HFF-Myc (cell line): ENCODE measurements around the gene FIP1L1.

ENCODE experiments used
- DNase-seq: peaks from one replicate; pipeline ENCODE4 v3.0.0-alpha.2; 2011; ENCODE audit warnings: low read depth; ENCODE audit errors: extremely low read depth
- H3K4me3 ChIP-seq: replicated peaks from 2 replicates; pipeline ENCODE4 v1.5.1; 2011; ENCODE audit warnings: low read depth, mild to moderate bottlenecking, control low read depth, low read length
- CTCF ChIP-seq: IDR thresholded peaks from 2 replicates; pipeline ENCODE4 v1.5.1; 2012; ENCODE audit warnings: mild to moderate bottlenecking, low read depth, low read length, control low read depth; ENCODE audit errors: missing control alignments

The FIP1L1 gene

GRCh38 chr4:53478671-53479456 lies 101.4 kb downstream of the FIP1L1 start:
- peak; percentile 65 for DNase-seq
- no peak overlapping the region for H3K4me3 ChIP-seq
- TF ChIP-seq CTCF: no peak

- H3K4me3 ChIP-seq: no peak overlapping the region
- TF ChIP-seq CTCF: no peak
- DNase-seq: no peak
Observed at GRCh38 chr4:53479736-53480525, 102.5 kb downstream of the FIP1L1 start.

GRCh38 chr4:53480909-53481308 lies 103.5 kb downstream of the FIP1L1 start:
- no peak for TF ChIP-seq CTCF
- no peak for DNase-seq
- no peak overlapping the region for H3K4me3 ChIP-seq

GRCh38 chr4:53481586-53481985 lies 104.1 kb downstream of the FIP1L1 start:
- DNase-seq: no peak
- no peak for TF ChIP-seq CTCF
- H3K4me3 ChIP-seq: no peak overlapping the region

GRCh38 chr4:53483250-53483649 lies 105.8 kb downstream of the FIP1L1 start:
- H3K4me3 ChIP-seq: no peak overlapping the region
- DNase-seq: no peak
- TF ChIP-seq CTCF: no peak

- no peak overlapping the region for H3K4me3 ChIP-seq
- no peak for DNase-seq
- TF ChIP-seq CTCF: no peak
Observed at GRCh38 chr4:53484911-53485657, 107.6 kb downstream of the FIP1L1 start.
